EH (cell line): Measurements from ENCODE around the gene P2RX2.

Source experiments
- DNase-seq: peaks from one replicate; pipeline ENCODE4 v3.0.0-alpha.2; 2015; ENCODE audit warnings: low read depth

P2RX2 gene

GRCh38 chr12:132618683-132619043, at the start of gene P2RX2:
Gene P2RX2, plus strand, starts transcription at chr12:132618776. Its CDS starts 41 bp downstream, at chr12:132618817.
- no peak for DNase-seq

DNA sequence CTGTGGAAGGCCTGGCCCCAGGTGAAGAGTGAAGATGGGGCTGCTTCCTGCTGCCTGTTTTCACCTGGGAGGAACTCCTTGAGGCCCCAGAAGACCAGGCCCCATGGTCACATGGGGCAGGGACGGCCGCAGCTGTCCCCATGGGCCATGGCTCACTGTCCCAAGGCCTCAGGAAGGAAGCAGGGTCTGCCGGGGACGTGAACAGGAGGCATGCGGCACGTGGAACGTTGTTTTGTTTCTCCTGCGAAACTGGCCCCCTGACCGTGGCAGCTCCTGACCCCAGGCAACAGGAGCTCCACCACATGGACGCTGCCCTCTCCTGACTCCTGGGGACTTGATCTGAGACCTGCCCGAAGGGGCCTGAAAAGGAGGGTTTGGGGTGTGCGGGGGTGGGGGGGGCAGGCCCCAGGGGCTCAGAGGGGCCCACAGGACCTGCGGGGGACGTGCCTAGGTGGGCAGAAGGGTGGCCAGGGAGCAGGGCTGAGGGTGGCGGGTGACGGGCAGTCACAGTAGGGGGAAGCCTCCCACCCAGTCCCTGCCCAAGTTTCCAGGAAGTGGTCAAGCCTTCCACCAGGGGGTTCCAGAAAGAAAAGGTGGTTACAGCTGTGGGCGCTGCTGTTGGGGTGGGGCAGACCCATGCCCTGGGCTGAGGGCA, 49.6 kb upstream of the P2RX2 start:
- DNase-seq = no peak

DNA sequence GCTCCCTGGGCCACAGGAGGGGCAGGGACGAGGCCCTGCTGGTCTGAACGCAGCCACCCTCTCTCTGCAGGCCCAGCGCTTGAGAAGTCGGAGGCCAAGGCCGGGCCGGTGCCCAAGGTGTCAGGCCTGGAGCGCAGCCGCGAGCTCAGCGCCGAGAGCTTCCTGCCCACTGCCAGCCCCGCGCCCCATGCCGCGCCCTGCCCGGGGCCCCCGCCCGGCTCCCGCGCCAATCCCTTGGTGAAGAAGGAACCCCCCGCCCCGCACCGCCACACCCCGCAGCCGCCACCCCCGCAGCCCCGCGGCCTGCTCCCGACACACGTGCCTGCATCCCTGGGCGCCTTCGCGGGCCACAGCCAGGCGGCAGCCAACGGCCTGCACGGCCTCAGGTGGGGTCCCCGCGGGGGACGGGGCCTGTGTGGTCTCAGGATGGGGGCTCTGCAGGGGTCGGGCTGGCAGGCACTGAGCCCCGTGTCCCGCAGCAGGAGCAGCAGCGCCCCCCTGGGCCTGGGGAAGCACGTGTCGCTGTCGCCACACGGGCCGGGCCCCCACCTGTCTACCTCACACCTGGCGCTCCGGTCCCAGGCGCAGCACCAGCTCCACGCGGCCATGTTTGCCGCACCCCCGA, 48.6 kb upstream of the P2RX2 start:
- no peak for DNase-seq

GRCh38 chr12:132570635-132571034, 47.9 kb upstream of the P2RX2 start:
- DNase-seq = no peak

DNA sequence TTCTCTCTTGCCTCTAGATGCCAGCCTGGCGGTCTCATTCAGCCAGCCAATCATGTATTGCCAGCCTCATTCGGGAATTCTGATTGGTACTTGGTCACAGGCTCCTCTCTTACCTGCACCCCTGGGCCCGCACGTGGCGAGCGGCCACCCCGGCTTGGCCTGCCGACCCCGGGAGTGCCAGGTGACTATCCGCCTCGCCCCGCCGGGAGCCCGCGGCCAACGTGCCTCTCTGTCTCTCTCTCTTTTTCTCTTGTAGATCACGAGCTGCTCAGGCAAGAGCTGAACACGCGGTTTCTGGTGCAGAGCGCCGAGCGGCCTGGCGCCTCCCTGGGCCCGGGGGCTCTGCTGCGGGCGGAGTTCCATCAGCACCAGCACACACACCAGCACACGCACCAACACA, 47.5 kb upstream of the P2RX2 start:
- no peak for DNase-seq

GRCh38 chr12:132571598-132571997, 47.0 kb upstream of the P2RX2 start:
- DNase-seq = no peak

DNA sequence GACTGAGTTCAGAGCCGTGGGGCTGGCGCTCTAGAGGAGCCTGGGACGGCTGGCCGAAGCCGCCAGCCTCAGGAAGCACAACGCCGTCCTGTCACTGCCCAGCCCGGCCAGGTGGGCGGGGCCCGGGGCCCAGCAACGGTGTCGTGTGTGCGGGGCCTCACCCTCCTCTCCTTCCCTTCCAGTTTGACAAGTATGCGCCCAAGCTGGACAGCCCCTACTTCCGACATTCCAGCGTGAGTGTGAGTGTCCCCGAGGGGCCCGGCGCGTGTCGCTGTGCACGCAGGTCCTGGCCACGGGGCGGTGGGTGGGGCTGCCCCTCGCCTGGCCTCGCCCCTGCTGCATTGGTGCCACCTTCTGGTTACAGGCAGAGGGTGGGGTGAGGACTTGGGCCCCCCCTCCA, 46.5 kb upstream of the P2RX2 start:
- no peak for DNase-seq

DNA sequence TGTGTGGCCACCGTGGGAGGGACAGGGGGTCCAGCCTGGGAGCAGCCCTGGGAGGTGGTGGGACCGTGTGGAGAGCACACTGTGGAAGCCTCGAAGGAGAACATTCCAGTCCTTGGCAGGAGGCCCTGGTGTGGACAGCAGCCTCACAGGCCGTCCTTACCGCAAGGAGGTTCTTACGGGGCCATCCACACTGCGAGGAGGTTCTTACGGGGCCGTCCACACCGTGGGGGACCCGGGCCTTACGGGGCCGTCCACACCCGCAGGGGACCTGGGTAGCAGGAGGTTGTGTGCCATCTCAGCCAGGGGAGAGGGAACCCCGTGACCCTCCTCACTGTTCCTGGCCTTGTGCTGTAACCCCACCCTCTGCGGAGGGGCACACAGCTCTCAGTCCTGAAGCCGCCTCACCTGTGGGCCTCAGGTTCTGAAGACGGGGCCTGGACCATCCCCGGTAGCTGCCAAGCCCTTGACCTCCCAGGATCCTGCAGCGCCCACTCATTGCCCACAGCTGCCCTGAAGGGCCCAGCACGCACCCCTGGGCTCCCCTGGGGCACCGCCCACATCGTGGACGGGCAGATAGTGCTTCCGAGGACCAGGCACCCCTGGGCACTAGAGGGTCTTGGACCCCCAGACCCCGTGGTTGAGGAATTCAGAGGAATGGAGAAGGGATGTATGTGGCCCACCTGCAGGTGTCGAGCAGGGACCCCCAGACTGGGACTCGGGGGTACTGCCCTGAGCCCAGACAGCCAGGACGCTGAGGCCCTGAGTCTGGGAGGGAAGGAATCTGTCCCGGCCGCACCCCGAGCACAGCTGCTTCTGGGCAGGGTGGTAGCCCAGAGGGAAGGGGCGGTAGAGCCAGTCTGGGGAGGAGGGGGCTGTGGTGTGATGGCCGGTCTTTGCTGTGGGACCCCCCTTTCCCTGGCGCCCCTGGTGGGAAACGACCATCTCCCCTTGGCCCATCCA, 45.5 kb upstream of the P2RX2 start:
- DNase-seq = no peak

- DNase-seq = no peak
These were observed 44.1 kb upstream of the P2RX2 start for GRCh38 chr12:132574271-132574996.

DNA sequence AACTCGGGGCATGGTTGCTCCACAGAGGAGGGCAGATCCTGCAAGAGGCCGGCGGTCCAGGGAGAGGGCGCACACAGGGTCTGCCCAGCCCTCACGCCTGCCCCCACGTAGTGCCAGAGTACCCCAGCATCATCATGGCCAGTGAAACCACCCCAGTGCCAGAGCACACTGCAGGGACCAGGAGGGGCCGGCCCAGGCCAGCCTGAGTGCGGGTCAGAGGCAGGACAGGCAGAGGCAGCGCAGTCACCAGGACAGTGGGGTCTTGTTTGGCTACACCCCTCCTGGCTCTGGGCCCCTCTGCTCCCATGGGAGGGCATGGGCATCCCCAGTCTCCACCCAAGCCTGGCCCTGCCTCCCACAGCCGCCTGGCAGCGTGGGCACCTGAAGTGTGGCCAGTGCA, 42.9 kb upstream of the P2RX2 start:
- no peak for DNase-seq

GRCh38 chr12:132576701-132577100, 41.9 kb upstream of the P2RX2 start:
- DNase-seq = no peak

DNA sequence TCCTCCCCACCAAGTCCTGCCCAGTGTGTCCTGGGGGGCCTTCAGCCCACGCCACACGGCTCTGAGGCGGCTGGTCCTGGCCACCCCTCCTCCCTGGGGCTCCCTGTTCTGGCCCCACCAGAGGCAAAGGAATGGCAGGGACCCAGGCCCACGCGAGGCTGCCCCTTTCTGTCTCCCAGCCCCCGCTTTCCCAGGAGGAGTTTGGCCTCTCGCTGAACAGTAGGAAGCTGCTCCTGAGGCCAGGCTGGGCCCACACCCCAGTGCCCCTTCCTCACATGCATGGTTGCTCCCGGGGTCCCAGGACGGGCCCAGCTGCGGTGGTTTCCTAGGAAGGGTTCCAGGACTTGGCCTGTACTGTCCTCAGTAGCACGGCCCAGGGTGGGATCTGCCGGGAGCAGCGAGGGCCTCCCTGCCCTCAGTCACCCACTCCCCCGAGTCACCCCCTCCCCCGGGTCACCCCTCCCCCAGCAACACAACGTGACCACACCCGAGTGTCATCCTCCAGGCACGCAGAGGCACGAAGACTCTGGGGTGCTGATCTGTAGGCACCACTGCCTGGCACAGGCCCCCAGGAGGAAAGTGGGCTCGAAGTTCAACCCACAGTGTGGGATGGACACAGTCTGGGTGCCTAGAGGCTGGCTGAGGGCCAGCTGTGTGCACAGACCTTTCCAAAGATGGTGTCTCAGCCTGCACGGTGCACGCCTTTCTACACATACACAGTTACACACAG, 41.2 kb upstream of the P2RX2 start:
- DNase-seq = no peak

DNA sequence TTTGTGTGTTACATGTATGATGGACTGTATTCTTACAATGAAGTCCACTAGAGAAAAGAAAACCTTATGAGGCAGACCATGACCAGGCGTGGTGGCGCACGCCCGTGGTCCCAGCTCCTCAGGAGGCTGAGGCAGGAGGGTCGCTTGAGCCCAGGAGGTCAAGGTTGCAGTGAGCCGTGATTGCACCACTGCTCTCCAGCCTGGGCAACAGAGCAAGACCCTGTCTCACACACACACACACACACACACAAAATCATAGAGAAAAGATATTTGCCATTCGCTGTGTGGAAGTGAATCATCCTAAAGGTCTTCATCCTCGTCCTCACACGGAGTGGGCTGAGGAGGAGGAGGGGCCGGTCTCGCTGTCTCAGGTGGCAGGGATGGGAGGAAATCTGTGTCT, 40.5 kb upstream of the P2RX2 start:
- DNase-seq = no peak

- DNase-seq = no peak
These were observed 39.8 kb upstream of the P2RX2 start for GRCh38 chr12:132578826-132579225.

DNA sequence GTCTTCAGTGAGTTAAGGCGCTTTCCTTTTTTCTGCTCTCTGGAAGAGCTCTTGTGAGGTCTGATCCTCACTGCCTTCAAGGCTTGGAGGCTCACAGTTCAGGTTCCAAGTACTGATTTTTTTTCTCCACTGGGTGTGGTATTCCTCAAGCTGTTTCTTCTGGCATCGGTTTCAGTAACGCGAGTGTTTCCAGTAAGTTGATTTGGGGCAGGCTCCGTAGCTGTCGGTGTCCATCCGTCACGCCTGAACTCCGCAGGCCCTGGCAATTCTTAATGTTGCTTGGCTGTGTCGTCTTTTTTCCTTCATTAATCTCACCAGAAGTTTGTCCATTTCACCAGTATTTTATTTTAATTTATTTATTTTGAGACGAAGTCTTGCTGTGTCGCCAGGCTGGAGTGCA, 38.8 kb upstream of the P2RX2 start:
- no peak for DNase-seq

GRCh38 chr12:132580701-132581292, 37.8 kb upstream of the P2RX2 start:
- no peak for DNase-seq

- no peak for DNase-seq
These were observed 37.1 kb upstream of the P2RX2 start for GRCh38 chr12:132581348-132582057.

GRCh38 chr12:132582058-132582420, 36.5 kb upstream of the P2RX2 start:
- no peak for DNase-seq

DNA sequence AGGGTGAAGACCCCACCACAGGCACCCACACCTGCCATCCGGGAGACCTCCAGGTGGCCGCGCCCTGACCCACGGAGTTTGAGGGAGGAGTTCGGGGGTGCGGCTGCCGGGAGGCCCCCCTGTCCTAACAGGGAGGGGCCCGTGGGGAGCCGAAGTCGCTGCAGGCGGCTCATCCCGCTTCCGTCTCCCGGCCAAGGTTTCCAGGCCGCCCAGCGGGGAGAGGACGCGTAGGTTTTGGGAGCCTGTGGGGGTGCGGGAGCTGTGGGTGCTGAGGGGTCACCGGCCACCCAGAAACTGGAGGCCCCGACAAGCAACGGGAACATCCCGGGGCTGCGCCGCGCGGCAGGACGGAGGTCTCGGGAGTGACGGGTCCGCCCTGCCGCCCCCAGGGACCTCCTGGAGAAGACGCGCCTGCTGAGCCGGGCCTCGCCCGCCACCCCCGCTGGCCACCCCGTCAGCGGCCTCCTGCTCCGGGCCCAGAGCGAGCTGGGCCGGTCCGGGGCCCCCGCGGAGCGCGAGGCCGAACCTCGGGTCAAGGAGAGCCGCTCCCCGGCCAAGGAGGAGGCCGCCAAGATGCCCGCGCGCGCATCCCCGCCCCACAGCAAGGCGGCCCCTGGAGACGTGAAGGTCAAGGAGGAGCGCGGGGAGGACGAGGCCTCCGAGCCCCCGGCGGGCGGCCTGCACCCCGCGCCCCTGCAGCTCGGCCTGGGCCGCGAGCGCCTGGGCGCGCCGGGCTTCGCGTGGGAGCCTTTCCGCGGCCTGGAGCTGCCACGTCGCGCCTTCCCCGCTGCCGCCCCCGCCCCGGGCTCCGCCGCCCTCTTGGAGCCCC, 35.8 kb upstream of the P2RX2 start:
- DNase-seq = no peak

- no peak for DNase-seq
These were observed 35.2 kb upstream of the P2RX2 start for GRCh38 chr12:132583411-132583710.
